GM12878 (cell line): ENCODE measurements around the gene MAP3K6. TPM values are rescaled to one million over a fixed set of nuclear protein-coding genes. Genes with fewer than 3 reads are reported as not detected.

Source experiments
- ATAC-seq: fragments of 200-7000 bp; cut with Tn5 transposase; 3 replicates; pipeline ENCODE4 v1.9.1; 2020; ENCODE audit warnings: mild to moderate bottlenecking, moderate library complexity
- BruUV-seq: library from RNA; stranded (reverse); fragments of 400-500 nt; replicated peaks from 2 replicates; lab custom pipeline; 2021; lab: Mats Ljungman, UMichigan
- CTCF ChIA-PET: fragments of 300-600 bp; sonication (Branson Sonifier 250); formaldehyde crosslinking; extraction: SDS; loops from one replicate; lab custom pipeline; 2021; ENCODE audit warnings: inconsistent platforms; lab: Yijun Ruan, JAX
- POLR2A ChIA-PET: fragments of 350-600 bp; formaldehyde crosslinking; extraction: SDS; loops from one replicate; lab custom pipeline; 2021; ENCODE audit warnings: inconsistent platforms; lab: Charles Lee
- RAD21 ChIA-PET: fragments of 300-600 bp; sonication (Branson Sonifier 250); formaldehyde crosslinking; loops from one replicate; lab custom pipeline; 2023; ENCODE audit warnings: antibody characterized with exemption; ENCODE audit not compliant: unreplicated experiment; lab: Charles Lee
- SMC1A ChIA-PET: fragments of 300-600 bp; sonication (Branson Sonifier 250); formaldehyde crosslinking; loops from one replicate; lab custom pipeline; 2023; ENCODE audit not compliant: unreplicated experiment, uncharacterized antibody; lab: Charles Lee
- DNase-seq: peaks from one replicate; pipeline ENCODE4 v3.0.0-alpha.2; 2011; ENCODE audit warnings: low read depth, low spot score
- FAIRE-seq: peaks from 3 replicates; lab custom pipeline; 2011; peaks lifted over from hg19 to GRCh38; lab: Jason Lieb, UNC
- H2AFZ ChIP-seq: 2 replicates; pipeline ENCODE4 v1.6.0; 2011; ENCODE audit warnings: low read depth, low read length, control low read depth; ENCODE audit not compliant: control insufficient read depth
- H3K27ac ChIP-seq: 2 replicates; pipeline ENCODE4 v1.5.1; 2011; ENCODE audit warnings: control low read depth; ENCODE audit not compliant: control insufficient read depth, insufficient read depth
- H3K27me3 ChIP-seq, 2 experiments: replicated peaks in 1 of 2; 2 replicates each; pipeline versions ENCODE4 v1.6.0 to v1.6.1; 2011; ENCODE audit warnings: low read length in 1 of 2; ENCODE audit not compliant: control insufficient read depth in 2 of 2, insufficient read depth in 2 of 2
- H3K36me3 ChIP-seq, 2 experiments: 2 replicates each; pipeline ENCODE4 v1.5.1; 2011; ENCODE audit warnings: low read length in 1 of 2; ENCODE audit not compliant: control insufficient read depth in 2 of 2, insufficient read depth in 2 of 2
- H3K4me1 ChIP-seq: 2 replicates; pipeline ENCODE4 v1.6.1; 2011; ENCODE audit warnings: mild to moderate bottlenecking, low read length, moderate library complexity, mixed read lengths; ENCODE audit not compliant: control insufficient read depth, insufficient read depth
- H3K4me2 ChIP-seq: 2 replicates; pipeline ENCODE4 v1.6.0; 2011; ENCODE audit warnings: control low read depth; ENCODE audit not compliant: control insufficient read depth, insufficient read depth
- H3K4me3 ChIP-seq: fragments of 200-600 bp; sonication (generic); 2 replicates; pipeline ENCODE4 v1.5.1; 2016
- H3K79me2 ChIP-seq: 2 replicates; pipeline ENCODE4 v1.6.0; 2011; ENCODE audit warnings: low read length; ENCODE audit not compliant: control insufficient read depth, insufficient read depth
- H3K9ac ChIP-seq: 2 replicates; pipeline ENCODE4 v1.8.0; 2011; ENCODE audit warnings: low read length, control low read depth, mixed read lengths; ENCODE audit not compliant: control insufficient read depth, insufficient read depth
- H3K9me3 ChIP-seq: replicated peaks from 3 replicates; pipeline ENCODE4 v1.5.1; 2011; ENCODE audit warnings: mild to moderate bottlenecking, low read length; ENCODE audit not compliant: control insufficient read depth, insufficient read depth
- H4K20me1 ChIP-seq: 2 replicates; pipeline ENCODE4 v1.6.0; 2011; ENCODE audit not compliant: control insufficient read depth, insufficient read depth
- DPF2 ChIP-seq: fragments of 450-650 bp; IDR thresholded peaks from 2 replicates; pipeline ENCODE4 v1.6.1; 2017; ENCODE audit warnings: mild to moderate bottlenecking
- EGR1 ChIP-seq, 2 experiments: IDR thresholded peaks; 1 replicate in 1 of 2; 2 replicates in 1 of 2; pipeline ENCODE4 v1.6.1; 2011 to 2012; ENCODE audit warnings: low read depth in 2 of 2, low read length in 2 of 2, borderline replicate concordance in 1 of 2, mild to moderate bottlenecking in 1 of 2, moderate library complexity in 1 of 2
- JUNB ChIP-seq: IDR thresholded peaks from 2 replicates; pipeline ENCODE4 v1.6.1; 2016; ENCODE audit warnings: antibody characterized with exemption, mild to moderate bottlenecking
- KLF5 ChIP-seq: fragments of 450-650 bp; IDR thresholded peaks from 2 replicates; pipeline ENCODE4 v1.6.1; 2014; ENCODE audit warnings: mild to moderate bottlenecking; ENCODE audit not compliant: partially characterized antibody
- MTA2 ChIP-seq: fragments of 450-650 bp; IDR thresholded peaks from 2 replicates; pipeline ENCODE4 v1.6.1; 2016; ENCODE audit warnings: low read depth, mild to moderate bottlenecking, moderate library complexity
- RAD21 ChIP-seq: IDR thresholded peaks from 2 replicates; pipeline ENCODE4 v1.6.1; 2011; ENCODE audit warnings: mild to moderate bottlenecking, low read depth, low read length, moderate library complexity; ENCODE audit not compliant: insufficient read depth
- RELA ChIP-seq: fragments of 450-650 bp; IDR thresholded peaks from 2 replicates; pipeline ENCODE4 v1.8.0; 2014; ENCODE audit warnings: borderline replicate concordance; ENCODE audit not compliant: partially characterized antibody
- RUNX3 ChIP-seq: IDR thresholded peaks from 2 replicates; pipeline ENCODE4 v1.6.1; 2012; ENCODE audit warnings: low read length, inconsistent platforms
- SMC3 ChIP-seq: IDR thresholded peaks from 2 replicates; pipeline ENCODE4 v1.6.1; 2011; ENCODE audit warnings: low read length, improper control_type of control experiment, borderline replicate concordance
- SRF ChIP-seq, 2 experiments: IDR thresholded peaks; 2 replicates each; pipeline ENCODE4 v1.6.1; 2011; ENCODE audit warnings: low read depth in 2 of 2, low read length in 2 of 2, mild to moderate bottlenecking in 1 of 2, moderate library complexity in 1 of 2
- SUZ12 ChIP-seq: fragments of 200-600 bp; sonication (generic); IDR thresholded peaks from one replicate; pipeline ENCODE4 v1.6.1; 2018; ENCODE audit warnings: antibody characterized with exemption, mild to moderate bottlenecking; ENCODE audit not compliant: unreplicated experiment
- TCF3 ChIP-seq: IDR thresholded peaks from 2 replicates; pipeline ENCODE4 v1.6.1; 2012; ENCODE audit warnings: low read depth, mild to moderate bottlenecking, low read length, borderline replicate concordance; ENCODE audit not compliant: insufficient read depth
- USF2 ChIP-seq: IDR thresholded peaks from 2 replicates; pipeline ENCODE4 v1.6.1; 2011; ENCODE audit warnings: low read depth, low read length, improper control_type of control experiment, borderline replicate concordance
- ZNF274 ChIP-seq: IDR thresholded peaks from one replicate; pipeline ENCODE4 v1.8.0; 2011; ENCODE audit not compliant: insufficient read length, insufficient read depth
- WGBS: methylation state at CpG from one replicate; pipeline ENCODE4 v1.1.6; 2016; ENCODE audit warnings: low lambda C conversion rate; ENCODE audit not compliant: insufficient replicate concordance, insufficient coverage; ENCODE audit errors: missing lambda C conversion rate; 5-methylcytosine and 5-hydroxymethylcytosine counted together
- in situ Hi-C: fragments of 300-500 bp; cut with MboI; formaldehyde crosslinking; loops from 9 replicates; pipeline ENCODE4 v1.14.3; 2018; ENCODE audit warnings: mixed read lengths
- intact Hi-C: fragments of 100-400 bp; cut with micrococcal nuclease; formaldehyde crosslinking; loops from one replicate; pipeline ENCODE4 v1.14.2; 2022; ENCODE audit not compliant: unreplicated experiment
- polyA plus RNA-seq, 11 experiments: library from polyadenylated mRNA; depleted of rRNA in 4 of 11; unstranded in 6 of 11; stranded (reverse) in 5 of 11; fragments of >200 nt; fragmentation: Nextera tagmentation in 4 of 11; fragmentation: Illumina TruSeq in 1 of 11; extraction: Ambion mirVana in 4 of 11; extraction: Trizol in 1 of 11; gene quantifications; 1 replicate in 1 of 11; 2 replicates in 10 of 11; pipeline versions ENCODE4 v1.2.1 to v1.2.3, GENCODE V29; 2011 to 2016; ENCODE audit warnings: inconsistent platforms in 2 of 11, missing spikeins in 2 of 11, low read depth in 1 of 11
- total RNA-seq, 4 experiments: library from RNA; depleted of rRNA in 3 of 4; stranded (reverse); fragments of >200 nt in 3 of 4; fragmentation: Illumina TruSeq in 1 of 4; extraction: Trizol in 1 of 4; gene quantifications; 2 replicates each; pipeline versions ENCODE4 v1.2.1 to v1.2.3, GENCODE V29; 2013 to 2021
- TF ChIP-seq, protein P1 (sequence below): IDR thresholded peaks from 2 replicates; pipeline ENCODE4 v1.6.1; 2011; ENCODE audit warnings: mild to moderate bottlenecking, low read depth, low read length, moderate library complexity; ENCODE audit not compliant: insufficient replicate concordance
- TF ChIP-seq, protein P2 (sequence below): IDR thresholded peaks from 2 replicates; pipeline ENCODE4 v1.6.1; 2012; ENCODE audit warnings: low read length, inconsistent platforms

The MAP3K6 gene
- total and polyA plus RNA-seq, 10 of the 15 experiments (the other 5 are each of a cell fraction or from before 2014, with no cell fraction given): 0.15 to 3.4 (median 1.2) TPM; not detected in 1

DNA sequence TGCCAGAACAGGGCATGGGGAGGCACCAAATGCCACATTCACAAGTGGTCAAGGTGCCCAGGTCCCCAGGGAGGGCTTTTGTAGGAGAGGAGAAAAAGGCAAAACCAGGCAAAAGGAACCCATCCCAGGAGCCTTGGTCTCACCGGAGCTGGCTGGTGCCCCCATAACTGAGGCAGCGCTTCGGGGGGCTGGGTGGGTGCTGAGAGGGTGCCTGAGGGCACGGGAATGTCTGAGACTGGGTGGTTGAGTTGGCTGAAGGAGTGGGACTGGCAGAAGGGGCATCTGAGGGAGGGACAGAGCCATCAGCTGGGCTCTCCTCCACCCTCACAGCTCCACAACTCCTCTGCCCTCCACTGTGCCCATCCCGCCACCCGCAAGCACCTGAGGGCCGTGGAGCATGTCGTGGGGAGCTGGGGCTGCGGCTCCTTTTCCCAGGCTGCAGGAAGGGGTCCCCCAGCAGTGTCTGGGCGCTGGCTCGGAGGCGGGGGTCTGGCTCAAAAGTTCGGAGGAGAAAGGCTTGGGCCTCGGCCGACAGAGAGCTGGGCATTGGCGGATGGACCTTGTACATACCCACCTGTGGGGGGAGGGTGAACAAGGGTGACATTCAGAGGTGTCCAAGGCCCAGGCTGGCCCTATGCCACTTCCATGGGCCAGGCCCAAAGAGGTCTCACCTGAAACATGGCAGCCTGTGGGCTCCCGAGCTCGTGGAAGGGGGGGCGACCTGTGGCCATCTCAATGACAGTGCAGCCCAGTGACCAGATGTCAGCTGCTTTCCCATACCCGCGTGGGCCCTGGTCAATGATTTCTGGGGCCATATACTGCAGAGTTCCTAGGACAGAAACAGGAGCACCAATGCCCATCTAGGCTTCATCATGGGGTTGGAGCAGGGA lies 8.5 kb downstream of the MAP3K6 start (continued):
- TF ChIP-seq RELA (no peak), JUNB (no peak), ZNF274 (no peak)
- TF ChIP-seq, protein P1, sequence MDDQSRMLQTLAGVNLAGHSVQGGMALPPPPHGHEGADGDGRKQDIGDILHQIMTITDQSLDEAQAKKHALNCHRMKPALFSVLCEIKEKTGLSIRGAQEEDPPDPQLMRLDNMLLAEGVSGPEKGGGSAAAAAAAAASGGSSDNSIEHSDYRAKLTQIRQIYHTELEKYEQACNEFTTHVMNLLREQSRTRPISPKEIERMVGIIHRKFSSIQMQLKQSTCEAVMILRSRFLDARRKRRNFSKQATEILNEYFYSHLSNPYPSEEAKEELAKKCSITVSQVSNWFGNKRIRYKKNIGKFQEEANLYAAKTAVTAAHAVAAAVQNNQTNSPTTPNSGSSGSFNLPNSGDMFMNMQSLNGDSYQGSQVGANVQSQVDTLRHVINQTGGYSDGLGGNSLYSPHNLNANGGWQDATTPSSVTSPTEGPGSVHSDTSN: no peak

DNA sequence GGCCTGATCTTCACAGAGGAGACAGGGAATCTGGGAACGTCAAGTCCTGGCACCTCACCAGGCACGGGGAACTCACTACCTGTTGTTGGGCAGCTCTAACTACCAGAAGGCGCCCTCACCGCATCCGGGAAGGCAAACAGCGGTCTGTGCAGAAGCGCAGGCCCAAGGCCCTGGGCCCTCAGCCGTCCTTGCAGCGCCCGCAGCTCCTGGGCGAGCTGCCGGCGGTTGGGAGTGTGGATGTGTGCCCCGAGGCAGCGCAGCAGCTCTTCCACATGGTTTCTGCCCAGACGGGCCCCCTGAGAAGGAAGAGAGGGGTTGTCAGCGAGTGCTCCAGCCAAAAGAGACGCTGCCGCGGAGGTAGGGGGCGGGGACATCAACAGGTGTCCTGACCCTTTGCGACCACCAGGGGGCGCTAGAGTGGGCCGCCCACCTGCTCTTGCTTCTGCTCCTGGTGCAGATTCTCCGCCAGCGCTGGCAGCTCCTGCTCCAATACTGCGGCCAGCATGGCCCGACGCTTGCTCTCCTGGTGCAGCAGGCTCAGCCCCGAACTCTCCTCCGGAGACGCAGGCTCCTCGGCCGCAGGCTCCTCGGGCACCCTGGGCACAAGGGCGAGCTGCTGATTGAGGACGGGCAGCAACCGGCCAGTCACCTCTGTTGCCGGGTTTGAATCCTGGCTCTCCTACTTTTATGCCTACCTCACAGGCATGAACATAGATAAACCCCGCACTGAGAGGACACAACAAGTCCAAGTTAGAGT lies 9.3 kb downstream of the MAP3K6 start:
- peaks cover 13% of the 10 kb centered on the region for H3K4me1 ChIP-seq
- peak overlapping the region; percentile 32; the same call in 1 of the 2 replicates for H3K9ac ChIP-seq
- H2AFZ ChIP-seq: peak overlapping the region; percentile 93
- H4K20me1 ChIP-seq: no peaks in the 10 kb centered on the region
- H3K36me3 ChIP-seq: no peaks in the 10 kb centered on the region
- peak overlapping the region; percentile 54; the same call in 1 of the 2 replicates for H3K4me3 ChIP-seq
- POLR2A ChIA-PET: no interaction called here
- no peaks in the 10 kb centered on the region for H3K79me2 ChIP-seq
- RAD21 ChIA-PET: interaction anchor here (0.7 to 3.1 kb wide), 7 partner anchors 9 to 61 kb away, joined by 3 to 16 read pairs (median 5); partner anchors contain the start of genes GPR3 and MAP3K6
- peak; percentile 69 for FAIRE-seq
- H3K27ac ChIP-seq: no peak overlapping the region
- no peaks in the 10 kb centered on the region for H3K9me3 ChIP-seq
- SMC1A ChIA-PET: interaction anchor here (0.8 to 2.0 kb wide), 8 partner anchors 8 to 253 kb away, joined by 3 to 16 read pairs (median 4); partner anchors contain the start of gene MAP3K6
- no TSS peak for BruUV-seq
- DNase-seq: no peak
- ATAC-seq: peak; percentile 88
- no peaks in the 10 kb centered on the region; a peak in 1 of 4 replicates for H3K27me3 ChIP-seq
- WGBS: 12% methylated on average over 36 of the region's 40 CpGs
- in situ Hi-C loops: no loop called here
- peak overlapping the region; percentile 68 for H3K4me2 ChIP-seq
- CTCF ChIA-PET: interaction anchor here (0.8 to 8.7 kb wide), 27 partner anchors 10 to 305 kb away, joined by 3 to 126 read pairs (median 5); partner anchors contain the start of genes AHDC1, GPR3, MAP3K6 and SYTL1
- intact Hi-C loops: loop anchor here (1.0 kb wide), 1 partner anchor 31 kb away; no protein-coding TSS in a partner anchor
- peak; percentile 57 for TF ChIP-seq KLF5
- TF ChIP-seq SUZ12: no peak
- TF ChIP-seq DPF2: 0 out of 2 replicates have a peak, but pooled peaks have one; percentile 25
- TF ChIP-seq TCF3: peak; percentile 94
- 0 out of 4 replicates have a peak, but pooled peaks of 1 of the 2 experiments have one; percentile 10 for TF ChIP-seq SRF (IDR thresholded peaks at IDR 0.05; ENCODE audit: low read depth in 2 of 2, low read length in 2 of 2)
- TF ChIP-seq RUNX3: peak; percentile 32; the same call in 1 of the 2 replicates
- TF ChIP-seq EGR1 (IDR thresholded peaks at IDR 0.05; ENCODE audit: borderline replicate concordance in 1 of 2, low read depth in 2 of 2, low read length in 2 of 2): peak in 1 of 2 experiments; percentile 80; a peak in 2 of 3 replicates
- no peak for TF ChIP-seq USF2
- TF ChIP-seq, protein P2, sequence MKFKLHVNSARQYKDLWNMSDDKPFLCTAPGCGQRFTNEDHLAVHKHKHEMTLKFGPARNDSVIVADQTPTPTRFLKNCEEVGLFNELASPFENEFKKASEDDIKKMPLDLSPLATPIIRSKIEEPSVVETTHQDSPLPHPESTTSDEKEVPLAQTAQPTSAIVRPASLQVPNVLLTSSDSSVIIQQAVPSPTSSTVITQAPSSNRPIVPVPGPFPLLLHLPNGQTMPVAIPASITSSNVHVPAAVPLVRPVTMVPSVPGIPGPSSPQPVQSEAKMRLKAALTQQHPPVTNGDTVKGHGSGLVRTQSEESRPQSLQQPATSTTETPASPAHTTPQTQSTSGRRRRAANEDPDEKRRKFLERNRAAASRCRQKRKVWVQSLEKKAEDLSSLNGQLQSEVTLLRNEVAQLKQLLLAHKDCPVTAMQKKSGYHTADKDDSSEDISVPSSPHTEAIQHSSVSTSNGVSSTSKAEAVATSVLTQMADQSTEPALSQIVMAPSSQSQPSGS: no peak
- peak; percentile 49 for TF ChIP-seq RAD21
- TF ChIP-seq MTA2: no peak
- peak; percentile 70 for TF ChIP-seq SMC3
